Islet precursor cell (in vitro differentiated cells): Measurements from ENCODE around the gene CDX2.
"Not testable (repeated sequence)": the region's sequence is repeated elsewhere in the genome, so short reads cannot be mapped to it uniquely, and the experiment has no call there.

Experiments used
- DNase-seq: peaks from one replicate; pipeline ENCODE4 v3.0.0-alpha.2; 2018

CDX2 gene

GRCh38 chr13:27964741-27965323 lies 4.3 kb downstream of the CDX2 start:
- no peak for DNase-seq

DNA sequence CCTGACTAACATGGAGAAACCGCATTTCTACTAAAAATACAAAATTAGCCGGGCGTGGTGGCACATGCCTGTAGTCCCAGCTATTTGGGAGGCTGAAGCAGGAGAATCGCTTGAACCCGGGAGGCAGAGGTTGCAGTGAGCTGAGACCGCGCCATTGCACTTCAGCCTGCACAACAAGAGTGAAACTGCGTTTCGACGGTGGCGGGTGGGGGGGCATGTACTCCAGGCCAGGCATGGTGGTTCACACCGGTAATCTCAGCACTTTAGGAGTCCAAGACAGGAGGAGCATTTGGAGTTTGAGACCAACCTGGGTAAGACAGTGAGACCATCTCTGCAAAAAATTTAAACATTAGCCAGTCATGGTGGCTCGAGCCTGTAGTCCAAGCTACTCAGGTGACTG lies 4.9 kb downstream of the CDX2 start:
- DNase-seq: not testable (repeated sequence)

DNA sequence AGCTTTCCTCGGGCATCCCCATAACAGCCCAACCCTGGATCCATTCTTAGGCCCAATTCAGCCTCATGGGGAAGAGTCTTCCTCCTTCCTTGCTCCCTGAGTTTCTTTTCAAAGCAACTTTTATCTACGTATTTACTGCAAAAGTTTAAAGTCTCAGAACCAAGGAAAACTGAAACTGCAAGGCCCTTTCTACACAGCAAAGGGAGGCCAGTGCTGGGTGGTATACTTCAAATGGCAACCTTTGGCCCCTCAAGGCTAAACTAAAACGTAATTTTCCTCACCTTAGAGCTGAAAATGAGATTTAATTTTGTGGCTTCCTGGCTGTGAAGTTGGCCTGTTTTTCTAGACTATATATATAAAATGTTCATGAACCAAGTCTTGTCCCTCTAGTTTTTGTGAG lies 5.6 kb downstream of the CDX2 start:
- no peak for DNase-seq

- DNase-seq: no peak
These were observed 6.1 kb downstream of the CDX2 start for GRCh38 chr13:27962982-27963381.

DNA sequence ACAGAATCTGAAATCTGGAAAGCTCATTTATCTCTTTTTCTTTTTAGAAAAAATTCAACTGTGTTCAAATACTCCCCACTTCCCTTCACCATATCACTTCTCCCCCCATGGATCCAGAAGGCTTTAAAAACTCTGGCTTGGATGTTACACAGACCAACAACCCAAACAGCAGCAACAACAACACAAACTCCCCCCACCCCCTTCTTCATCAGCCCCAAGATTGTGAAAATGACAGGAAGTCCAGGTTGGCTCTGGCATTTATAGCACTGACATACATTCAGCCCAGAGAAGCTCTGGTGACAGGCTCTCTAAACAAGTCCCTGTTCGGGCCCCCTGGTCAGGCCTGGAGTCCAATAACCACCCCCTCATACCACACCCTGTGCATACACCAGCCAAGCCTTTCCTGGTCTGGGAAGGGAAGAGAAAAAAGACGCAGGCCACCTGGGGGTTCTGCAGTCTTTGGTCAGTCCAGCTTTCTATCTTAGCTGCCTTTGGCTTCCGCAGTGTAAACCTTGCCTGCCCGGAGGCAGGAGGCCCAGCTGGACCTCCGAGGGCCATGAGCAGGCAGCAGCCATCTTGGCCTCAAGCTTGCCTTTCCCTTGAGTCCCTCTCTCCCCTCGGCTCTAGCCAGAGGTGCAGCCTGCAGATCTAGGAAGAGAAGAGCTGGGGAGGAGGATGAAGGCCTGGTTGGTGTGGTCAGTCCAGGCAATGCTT lies 6.8 kb downstream of the CDX2 start:
- DNase-seq: peak; percentile 75

- no peak for DNase-seq
These were observed 7.7 kb downstream of the CDX2 start for GRCh38 chr13:27961227-27962085.

DNA sequence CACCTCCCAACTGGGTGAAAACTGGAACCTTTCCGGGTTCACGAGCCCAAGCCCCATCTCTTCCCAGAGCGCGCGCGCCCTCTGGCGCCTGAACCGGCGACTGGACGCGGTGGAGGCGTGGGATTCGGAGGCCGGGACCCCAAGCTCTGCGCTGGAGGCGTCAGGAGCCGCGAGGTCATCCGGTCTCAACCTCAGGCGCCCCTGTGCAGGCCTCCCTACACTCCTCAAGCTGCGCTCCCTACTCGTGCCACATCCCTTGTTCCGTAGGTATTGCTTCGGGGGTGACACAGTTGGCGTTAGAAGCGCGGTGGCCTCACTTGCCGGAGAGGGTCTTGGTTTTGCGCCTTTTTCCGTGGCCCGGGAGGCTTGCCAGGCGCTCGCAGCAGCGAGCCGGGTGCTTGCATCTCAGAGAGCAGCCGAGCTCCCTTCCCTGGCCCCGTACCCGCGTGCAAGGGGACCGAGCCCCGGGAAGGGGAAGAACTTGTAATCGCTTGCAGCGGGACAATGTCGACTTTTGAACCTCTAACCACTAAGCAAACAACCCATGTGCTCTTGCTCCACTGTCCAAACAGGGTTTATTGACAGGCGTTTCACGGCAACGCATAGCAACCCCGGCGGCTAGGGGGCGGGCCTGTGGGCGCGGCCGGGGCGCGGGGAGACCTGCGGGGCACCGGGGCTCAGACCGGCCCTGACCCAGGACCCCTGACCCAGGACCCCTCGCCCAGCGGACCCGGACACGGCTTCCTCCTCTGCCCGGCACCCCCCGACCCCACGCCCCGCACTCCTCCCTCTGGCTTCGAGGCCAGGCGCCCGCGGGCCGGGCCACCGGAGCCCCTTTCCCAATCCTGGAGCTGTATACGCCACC lies 8.5 kb downstream of the CDX2 start:
- peak; percentile 83 for DNase-seq

DNA sequence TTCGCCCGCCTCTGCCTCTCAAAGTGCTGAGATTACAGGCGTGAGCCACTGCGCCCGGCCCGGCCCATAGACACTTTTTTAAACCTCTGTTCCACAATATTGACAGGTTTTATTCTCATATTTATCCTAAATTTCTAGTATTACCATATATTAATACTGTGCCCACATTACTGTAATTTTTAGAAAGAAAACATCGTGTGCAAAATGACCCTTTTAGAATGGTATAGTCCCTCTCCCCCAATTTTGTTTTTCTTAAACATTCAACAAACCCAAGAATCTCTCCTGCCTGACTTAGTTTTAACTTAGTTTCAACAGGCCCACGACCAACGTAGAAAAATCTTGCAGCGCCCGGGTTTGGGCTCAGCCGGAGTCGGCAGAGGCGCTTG lies 9.1 kb downstream of the CDX2 start:
- no peak for DNase-seq

GRCh38 chr13:27956576-27957300 lies 12.4 kb downstream of the CDX2 start:
- DNase-seq: peak; percentile 61

- DNase-seq: no peak
These were observed 14.0 kb downstream of the CDX2 start for GRCh38 chr13:27955014-27955591.

DNA sequence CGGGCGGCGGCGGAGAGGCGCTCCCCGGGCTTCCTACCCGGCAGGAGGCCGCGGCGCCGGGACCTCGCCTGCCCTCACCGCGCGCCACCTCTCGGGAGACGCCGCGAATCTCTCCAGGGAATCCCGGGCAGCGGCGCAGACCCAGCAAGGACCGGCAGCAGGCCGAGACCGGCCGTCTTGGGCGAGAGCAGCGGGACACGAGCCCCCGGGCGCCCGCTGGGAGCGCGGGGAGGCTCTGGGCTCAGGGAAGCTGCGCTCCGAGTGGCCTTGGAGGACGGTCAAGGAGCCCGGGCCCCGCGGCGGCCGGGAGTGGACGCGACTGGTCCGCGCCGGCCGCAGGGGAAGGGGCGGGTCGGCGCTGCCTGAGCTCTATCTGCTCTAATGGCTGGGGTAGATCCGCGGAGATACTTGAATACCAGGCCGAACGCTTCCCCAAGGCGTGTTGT lies 14.7 kb downstream of the CDX2 start:
- peak; percentile 89 for DNase-seq

- peak; percentile 94 for DNase-seq
These were observed 15.3 kb downstream of the CDX2 start for GRCh38 chr13:27953676-27954405.

DNA sequence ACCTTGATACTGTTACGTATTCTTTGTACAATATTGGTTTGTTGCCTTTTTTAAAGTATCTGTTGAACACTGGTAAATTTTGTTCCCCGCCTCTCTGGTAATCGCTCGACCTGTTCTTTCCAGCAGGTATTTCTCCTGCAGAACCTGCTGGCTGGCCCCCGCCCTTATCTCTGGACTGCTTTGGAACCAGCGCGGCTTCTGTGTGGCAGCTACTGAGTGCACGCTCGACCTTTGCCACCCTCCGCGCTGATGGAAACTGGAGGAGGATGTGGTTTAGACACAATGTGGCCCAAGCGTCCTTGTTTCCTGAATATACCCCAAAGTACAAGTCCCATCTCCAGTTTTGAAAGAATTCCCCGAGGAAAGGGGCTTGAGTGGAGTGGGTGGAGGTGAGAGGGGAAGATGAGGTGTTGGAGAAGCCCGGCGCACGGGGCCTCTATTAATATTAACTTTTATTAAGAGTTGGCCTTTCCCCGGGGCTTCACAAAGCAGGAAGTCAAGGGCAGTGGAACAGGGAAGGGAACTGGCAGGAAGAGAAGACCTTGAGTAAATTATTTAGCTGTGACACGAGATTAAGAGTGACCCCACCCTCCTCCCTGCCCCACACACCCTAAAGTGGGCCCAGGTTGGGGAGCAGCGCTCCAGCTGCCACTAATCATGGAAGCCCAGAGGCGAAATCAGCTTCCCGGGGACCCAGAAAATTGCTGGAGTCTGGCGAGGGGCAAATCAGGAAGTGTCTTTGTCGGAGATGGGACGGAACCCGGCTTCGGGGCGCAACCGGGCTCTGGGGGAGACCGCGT lies 16.0 kb downstream of the CDX2 start:
- DNase-seq: no peak

DNA sequence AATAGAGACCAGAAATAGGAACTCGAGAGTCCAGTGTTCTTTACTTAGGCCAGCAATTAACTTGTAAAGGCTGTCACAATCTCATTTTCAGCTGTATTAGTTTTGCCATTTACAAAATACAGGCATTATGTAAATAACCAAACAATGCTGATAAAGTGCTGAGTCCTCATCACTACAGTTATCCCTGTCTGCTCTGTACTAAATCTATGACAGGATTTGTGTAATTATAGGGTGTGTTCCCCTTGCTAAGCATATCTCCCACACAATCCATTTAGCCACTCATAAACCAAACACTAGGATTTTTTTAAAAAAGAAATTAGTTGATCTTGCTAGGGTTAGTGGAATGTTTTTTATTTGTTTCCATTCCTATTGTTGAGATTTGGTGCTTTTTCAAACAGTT lies 26.1 kb downstream of the CDX2 start:
- DNase-seq: no peak

DNA sequence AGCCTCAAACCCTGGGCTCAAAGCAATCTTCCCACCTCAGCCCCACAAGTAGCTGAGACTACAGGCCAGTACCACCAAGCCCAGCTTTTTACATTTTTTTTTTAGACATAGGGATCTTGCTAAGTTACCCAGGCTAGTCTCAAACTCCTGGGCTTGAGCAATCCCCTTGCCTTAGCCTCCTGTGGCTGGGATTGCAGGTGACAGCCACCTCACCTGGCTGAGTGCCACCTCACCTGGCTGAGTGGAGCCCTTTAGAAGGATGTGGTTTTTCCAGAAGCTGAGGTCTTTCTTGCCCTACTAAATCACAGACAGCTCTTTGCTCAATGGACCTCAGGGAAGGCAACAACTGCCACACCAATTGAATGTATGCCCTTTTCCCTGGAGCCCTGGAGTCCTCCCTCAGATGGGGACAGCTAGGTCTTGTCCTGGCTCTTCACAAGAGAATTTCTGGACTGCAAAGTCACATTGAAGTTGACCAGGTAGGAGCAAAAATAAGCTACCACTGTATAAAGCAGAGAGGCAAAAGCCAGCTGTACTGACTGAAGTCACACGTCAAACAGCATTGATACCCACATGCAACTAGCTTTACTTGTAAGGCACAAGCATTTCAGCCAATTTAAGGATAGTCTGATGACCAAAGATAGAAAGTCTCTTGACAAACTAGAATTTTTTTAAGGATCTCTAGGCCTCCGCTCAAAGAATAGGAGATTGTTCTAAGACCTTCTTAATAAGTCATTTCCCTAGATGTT lies 35.4 kb downstream of the CDX2 start:
- DNase-seq: no peak

GRCh38 chr13:27933118-27933517 lies 36.0 kb downstream of the CDX2 start:
- no peak for DNase-seq

DNA sequence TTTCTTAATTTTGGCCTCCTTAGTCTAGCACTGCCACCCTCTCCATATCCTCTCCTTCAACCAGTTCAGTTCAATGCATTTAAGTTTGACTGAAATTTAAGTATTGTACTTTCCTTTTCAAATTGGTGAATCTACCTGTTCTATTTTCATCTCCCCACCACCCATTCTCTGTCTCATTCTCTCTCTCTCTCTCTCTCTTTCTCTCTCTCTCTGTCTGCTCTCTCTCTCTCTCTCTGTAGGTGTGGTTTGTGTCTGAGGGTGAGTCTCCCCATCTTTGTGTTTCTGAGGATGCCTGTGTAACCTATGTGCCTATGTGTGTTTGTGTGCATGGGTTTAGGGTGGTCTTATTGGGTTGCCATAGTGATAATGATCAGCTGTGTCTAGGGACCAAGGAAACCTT lies 39.2 kb downstream of the CDX2 start:
- no peak for DNase-seq

DNA sequence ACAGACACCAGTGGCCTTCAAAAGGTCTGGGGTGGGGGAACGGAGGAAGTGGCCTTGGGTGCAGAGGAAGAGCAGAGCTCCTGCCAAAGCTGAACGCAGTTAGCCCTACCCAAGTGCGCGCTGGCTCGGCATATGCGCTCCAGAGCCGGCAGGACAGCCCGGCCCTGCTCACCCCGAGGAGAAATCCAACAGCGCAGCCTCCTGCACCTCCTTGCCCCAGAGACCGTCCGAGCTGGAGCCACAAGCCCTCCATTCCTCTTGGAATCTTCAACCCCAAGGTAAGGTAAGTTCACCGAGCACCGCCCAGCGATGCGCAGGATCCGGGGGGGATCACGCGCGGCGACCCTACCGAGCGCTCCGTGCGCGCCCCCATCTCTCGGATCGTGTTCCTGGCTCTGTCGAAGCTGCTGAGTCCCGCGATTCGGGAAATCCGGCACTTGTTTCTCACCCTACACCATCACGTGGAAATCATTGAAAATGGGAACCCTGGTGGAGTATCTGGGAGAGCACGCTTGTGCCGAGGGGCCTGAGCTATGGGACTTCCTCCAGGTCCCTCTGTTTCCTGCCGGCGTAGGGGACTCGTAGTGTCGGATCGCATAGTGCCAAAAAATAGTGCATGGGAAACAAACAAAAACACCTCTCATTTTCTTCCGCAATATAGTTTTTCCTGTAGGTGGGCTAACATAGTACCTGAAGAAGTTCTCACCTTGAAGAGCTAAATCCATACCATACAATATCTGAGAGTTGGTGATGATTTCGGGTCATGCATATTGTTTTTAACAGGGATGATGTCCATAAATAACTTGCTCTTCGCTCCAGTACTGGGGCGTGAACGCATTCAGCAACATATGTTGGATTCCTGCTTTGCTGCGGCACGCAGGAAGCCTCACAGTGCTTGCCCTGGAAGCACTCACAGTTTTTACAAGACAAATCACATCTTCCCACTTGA lies 40.0 kb downstream of the CDX2 start:
- no peak for DNase-seq
